ENCODE data around the gene TMEM272.

TMEM272 gene

DNA sequence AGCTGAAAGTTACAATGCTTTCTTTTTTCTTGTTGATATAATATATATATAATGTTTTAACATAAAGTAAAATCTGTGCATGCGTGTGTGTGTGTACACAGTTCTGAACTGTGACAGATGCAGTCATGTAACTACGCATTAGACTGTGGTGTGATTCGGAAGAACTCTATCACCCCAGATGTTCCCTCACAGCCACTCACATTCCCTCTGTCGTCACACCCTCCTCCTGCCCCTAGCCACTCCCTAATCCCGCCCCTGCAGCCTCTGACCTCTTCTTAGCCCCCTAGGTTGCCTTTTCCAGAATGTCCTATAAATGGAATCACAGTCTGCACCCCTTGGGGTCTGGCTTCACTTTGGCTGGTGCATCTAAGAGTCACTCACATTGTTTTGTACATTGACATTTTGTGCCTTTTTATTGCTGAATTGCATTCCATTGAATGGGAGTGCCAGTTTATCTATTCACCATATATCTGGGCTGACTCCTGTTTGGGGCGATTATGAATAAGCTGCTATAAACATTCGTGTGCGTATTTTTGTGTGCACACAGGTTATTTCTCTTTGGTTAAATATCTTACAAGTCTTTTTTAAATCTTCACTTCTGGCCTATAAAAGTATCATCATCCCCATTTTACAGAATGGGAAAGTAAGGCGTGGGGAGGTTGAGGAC, 61.4 kb downstream of the TMEM272 start:
- TF ChIP-seq, protein P1, sequence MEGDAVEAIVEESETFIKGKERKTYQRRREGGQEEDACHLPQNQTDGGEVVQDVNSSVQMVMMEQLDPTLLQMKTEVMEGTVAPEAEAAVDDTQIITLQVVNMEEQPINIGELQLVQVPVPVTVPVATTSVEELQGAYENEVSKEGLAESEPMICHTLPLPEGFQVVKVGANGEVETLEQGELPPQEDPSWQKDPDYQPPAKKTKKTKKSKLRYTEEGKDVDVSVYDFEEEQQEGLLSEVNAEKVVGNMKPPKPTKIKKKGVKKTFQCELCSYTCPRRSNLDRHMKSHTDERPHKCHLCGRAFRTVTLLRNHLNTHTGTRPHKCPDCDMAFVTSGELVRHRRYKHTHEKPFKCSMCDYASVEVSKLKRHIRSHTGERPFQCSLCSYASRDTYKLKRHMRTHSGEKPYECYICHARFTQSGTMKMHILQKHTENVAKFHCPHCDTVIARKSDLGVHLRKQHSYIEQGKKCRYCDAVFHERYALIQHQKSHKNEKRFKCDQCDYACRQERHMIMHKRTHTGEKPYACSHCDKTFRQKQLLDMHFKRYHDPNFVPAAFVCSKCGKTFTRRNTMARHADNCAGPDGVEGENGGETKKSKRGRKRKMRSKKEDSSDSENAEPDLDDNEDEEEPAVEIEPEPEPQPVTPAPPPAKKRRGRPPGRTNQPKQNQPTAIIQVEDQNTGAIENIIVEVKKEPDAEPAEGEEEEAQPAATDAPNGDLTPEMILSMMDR (conservative IDR thresholded peaks at IDR 0.05): no peak
- no peak overlapping the region for H3K27ac ChIP-seq

DNA sequence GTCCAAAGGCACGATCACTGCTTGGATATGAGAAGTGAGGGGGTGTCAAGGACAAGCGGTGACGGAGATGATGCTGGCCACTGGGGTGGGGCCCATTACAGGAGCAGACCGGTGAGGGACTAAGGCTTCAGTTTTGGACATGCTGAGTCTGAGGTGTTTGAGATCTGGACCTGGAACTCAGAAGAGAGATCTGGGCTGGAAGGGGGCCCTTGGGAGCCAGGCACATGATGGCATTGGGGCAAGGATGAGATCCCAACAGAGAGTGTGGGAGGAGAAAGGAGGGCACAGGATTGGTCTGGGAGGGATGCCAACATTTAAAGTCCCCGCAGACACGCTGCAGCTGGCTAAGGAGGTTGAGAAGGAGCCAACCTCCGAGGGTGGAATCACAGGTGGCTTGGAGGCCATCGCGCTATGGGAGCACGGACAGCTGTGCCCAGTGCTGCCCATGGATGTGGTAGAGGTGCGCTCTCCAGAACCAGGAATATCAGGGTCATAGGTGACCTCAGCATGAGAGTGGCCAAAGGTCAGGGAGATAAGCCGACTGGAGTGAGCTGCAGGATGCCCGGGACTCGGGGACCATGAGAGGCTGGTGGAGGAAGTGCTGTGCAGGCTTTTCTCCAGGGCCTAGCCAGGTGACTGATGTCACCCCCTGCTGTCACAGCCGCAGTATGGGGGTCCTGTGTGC, 62.8 kb downstream of the TMEM272 start:
- TF ChIP-seq, protein P1 (conservative IDR thresholded peaks at IDR 0.05): no peak
- no peak overlapping the region for H3K27ac ChIP-seq

DNA sequence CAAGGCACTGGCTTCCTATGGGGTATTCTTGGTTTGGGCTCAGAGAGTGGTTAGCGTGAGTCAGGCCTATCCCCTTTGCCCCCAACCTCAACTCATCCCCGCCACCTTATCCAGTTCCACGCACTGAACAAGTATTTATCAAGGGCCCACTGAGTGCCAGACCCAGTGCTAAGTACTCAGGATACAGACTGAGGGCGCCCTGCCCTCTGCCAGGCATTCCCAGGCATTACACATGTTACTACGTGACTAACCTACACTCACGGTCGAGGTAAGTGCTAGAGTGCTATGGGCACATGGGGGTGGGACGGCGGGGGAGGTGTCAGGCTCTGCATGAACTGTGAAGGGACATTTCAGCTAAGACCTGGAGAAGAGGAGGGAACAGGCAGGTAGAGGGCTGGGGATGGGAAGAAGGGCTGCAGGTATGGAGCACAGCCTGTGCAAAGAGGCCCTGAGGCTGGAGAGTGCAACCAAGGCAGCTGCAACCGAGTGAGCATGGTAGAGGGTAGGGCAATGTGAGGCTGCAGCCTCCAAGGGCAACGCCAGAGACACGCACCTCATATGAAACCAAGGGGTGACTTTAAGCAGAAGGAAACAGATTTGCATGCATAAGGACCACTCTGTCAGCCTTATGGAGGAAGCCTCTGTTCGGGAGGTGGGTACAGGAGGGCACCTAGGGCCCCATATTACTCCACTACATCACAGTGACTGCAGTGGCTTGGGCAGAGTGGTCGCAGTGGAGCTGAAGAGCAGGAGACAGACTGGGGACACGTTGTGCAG, 63.5 kb downstream of the TMEM272 start:
- TF ChIP-seq, protein P1 (conservative IDR thresholded peaks at IDR 0.05): peak; percentile 52
- no peak overlapping the region for H3K27ac ChIP-seq

DNA sequence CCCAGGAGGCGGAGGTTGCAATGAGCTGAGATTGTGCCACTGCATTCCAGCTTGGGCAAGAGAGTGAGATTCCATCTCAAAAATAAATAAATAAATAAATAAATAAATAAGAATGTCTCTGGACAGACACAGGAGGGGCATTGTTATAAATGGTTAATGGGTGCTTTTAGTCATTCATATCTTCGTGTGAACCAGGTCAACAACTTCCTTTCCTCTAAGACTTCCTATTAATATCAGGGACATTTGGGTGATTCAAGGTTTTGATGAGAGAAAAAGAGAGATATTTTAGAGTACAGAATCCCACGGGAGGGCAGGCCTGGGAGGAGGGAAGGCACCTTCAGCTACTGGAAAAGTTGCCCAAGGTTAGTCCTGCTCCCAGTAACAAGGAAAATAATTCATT, 64.9 kb downstream of the TMEM272 start:
- TF ChIP-seq, protein P1 (conservative IDR thresholded peaks at IDR 0.05): no peak
- no peak overlapping the region for H3K27ac ChIP-seq

DNA sequence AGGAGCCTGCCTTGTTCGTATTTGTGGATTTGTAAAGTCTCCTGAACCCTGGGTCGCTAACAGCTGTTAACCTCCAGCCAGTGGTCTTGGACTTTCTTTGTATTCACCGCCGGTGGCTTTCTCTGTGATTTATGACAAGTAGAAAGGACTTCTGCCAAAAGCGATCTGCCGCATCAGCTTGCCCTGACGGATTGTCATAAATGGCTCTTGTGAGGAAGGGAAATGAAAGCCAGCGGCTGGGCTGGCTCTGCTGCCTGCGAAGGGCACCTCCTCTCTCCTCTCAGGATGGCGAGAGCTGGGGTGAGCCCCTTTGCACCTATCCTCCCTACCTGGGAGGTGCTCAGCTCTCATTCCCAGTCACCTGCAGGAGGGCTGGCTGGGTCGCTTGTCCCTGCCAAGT, 66.6 kb downstream of the TMEM272 start:
- TF ChIP-seq, protein P1 (conservative IDR thresholded peaks at IDR 0.05): no peak
- H3K27ac ChIP-seq: no peak overlapping the region

DNA sequence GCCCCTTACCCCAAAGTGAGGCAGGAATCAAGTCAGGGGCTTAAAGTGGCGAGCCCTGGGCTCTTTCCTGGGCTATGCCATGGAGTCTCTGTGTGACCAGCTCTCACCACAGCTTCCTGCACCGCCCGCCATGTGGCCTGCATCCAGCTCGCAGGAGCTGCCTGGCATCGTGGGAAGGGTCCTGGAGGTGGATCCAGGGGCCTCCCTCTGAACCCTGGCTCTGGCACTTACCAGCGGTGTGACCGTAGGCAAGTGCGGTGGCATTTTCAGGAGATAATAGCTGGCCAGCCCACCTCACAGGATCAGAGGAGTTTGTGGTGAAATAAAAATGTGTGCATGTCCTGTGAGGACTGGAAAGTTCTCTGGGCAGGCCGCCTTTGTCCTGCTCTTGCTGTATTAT, 67.1 kb downstream of the TMEM272 start:
- TF ChIP-seq, protein P1 (conservative IDR thresholded peaks at IDR 0.05): no peak
- H3K27ac ChIP-seq: no peak overlapping the region

DNA sequence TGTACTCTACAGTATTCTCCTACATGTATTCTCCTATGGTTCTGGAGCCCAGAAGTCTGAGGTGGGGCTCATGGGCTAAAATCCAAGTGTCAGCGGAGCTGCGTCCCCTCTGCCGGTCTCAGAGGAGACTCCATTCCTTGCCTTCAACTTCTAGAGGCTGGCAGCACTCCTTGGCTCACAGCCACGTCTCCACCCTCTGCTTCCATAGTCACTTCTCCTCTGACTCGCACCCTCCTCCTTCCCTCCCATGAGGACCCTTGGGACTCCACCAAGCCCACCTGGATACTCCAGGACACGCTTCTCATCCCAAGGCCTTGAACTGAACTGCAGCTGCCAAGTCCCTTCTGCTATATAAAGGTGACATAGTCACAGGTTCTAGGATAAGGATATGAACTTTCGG, 68.8 kb downstream of the TMEM272 start:
- H3K27ac ChIP-seq: no peak overlapping the region
- TF ChIP-seq, protein P1 (conservative IDR thresholded peaks at IDR 0.05): no peak
